ENCODE measurements around the gene DPM3. TPM values are rescaled to one million over a fixed set of nuclear protein-coding genes. Genes with fewer than 3 reads are reported as not detected.

DPM3 gene
- total and polyA plus RNA-seq, 9 of the 15 experiments (the other 6 are each of a cell fraction or from before 2014, with no cell fraction given): 3.7 to 120 (median 36.4) TPM

GRCh38 chr1:155172732-155173477 is 32.6 kb upstream of the DPM3 start, which contains the start of gene KRTCAP2 (continued):
- TF ChIP-seq RBM17 (IDR thresholded peaks at IDR 0.05; ENCODE audit: borderline replicate concordance, low read depth, low read length): no peak
- TF ChIP-seq, protein P1, sequence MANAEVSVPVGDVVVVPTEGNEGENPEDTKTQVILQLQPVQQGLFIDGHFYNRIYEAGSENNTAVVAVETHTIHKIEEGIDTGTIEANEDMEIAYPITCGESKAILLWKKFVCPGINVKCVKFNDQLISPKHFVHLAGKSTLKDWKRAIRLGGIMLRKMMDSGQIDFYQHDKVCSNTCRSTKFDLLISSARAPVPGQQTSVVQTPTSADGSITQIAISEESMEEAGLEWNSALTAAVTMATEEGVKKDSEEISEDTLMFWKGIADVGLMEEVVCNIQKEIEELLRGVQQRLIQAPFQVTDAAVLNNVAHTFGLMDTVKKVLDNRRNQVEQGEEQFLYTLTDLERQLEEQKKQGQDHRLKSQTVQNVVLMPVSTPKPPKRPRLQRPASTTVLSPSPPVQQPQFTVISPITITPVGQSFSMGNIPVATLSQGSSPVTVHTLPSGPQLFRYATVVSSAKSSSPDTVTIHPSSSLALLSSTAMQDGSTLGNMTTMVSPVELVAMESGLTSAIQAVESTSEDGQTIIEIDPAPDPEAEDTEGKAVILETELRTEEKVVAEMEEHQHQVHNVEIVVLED (CRISPR knock-in tag; IDR thresholded peaks at IDR 0.05): 0 out of 2 replicates have a peak, but pooled peaks have one; percentile 11
- TF ChIP-seq SMC3 (conservative IDR thresholded peaks at IDR 0.05; ENCODE audit: insufficient read depth, low read depth, low read length): peak; percentile 71
- no peak for TF ChIP-seq PHB (CRISPR knock-in tag; IDR thresholded peaks at IDR 0.05)
- peak; percentile 89 for TF ChIP-seq ARID4B (CRISPR knock-in tag; IDR thresholded peaks at IDR 0.05)
- no peak for TF ChIP-seq ZNF780A (CRISPR knock-in tag; IDR thresholded peaks at IDR 0.05)
- no peak for TF ChIP-seq HNRNPK (IDR thresholded peaks at IDR 0.05; ENCODE audit: low read depth, low read length, poor library complexity, severe bottlenecking)
- no peak for TF ChIP-seq RREB1 (CRISPR knock-in tag; IDR thresholded peaks at IDR 0.05)
- TF ChIP-seq SIN3A (IDR thresholded peaks at IDR 0.05; ENCODE audit: borderline replicate concordance in 2 of 2, control insufficient read depth in 1 of 2, low read depth in 2 of 2, low read length in 2 of 2): no peak
- TF ChIP-seq, protein P2, sequence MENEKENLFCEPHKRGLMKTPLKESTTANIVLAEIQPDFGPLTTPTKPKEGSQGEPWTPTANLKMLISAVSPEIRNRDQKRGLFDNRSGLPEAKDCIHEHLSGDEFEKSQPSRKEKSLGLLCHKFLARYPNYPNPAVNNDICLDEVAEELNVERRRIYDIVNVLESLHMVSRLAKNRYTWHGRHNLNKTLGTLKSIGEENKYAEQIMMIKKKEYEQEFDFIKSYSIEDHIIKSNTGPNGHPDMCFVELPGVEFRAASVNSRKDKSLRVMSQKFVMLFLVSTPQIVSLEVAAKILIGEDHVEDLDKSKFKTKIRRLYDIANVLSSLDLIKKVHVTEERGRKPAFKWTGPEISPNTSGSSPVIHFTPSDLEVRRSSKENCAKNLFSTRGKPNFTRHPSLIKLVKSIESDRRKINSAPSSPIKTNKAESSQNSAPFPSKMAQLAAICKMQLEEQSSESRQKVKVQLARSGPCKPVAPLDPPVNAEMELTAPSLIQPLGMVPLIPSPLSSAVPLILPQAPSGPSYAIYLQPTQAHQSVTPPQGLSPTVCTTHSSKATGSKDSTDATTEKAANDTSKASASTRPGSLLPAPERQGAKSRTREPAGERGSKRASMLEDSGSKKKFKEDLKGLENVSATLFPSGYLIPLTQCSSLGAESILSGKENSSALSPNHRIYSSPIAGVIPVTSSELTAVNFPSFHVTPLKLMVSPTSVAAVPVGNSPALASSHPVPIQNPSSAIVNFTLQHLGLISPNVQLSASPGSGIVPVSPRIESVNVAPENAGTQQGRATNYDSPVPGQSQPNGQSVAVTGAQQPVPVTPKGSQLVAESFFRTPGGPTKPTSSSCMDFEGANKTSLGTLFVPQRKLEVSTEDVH (IDR thresholded peaks at IDR 0.05; ENCODE audit: low read depth, partially characterized antibody): no peak
- TF ChIP-seq STAT5B (CRISPR knock-in tag; IDR thresholded peaks at IDR 0.05): no peak

Measured in K562 (cell line).